Subcutaneous abdominal adipose tissue (tissue), 5 donors: Measurements from ENCODE around the gene ID4.
A peak's percentile ranks its signal among the peaks of the same experiment; 100 is the strongest.

Source experiments
- H3K27ac ChIP-seq: one replicate; pipeline ENCODE4 v1.7.0; 2013; ENCODE audit warnings: low read depth, mild to moderate bottlenecking, inconsistent platforms, low read length, moderate library complexity
- H3K27me3 ChIP-seq, 5 donors: one replicate each; pipeline ENCODE4 v1.7.0; 2013; ENCODE audit warnings: low read length in 5 of 5, inconsistent platforms in 1 of 5; ENCODE audit not compliant: control insufficient read depth in 5 of 5, insufficient read depth in 4 of 5
- H3K36me3 ChIP-seq, 5 donors: one replicate each; pipeline ENCODE4 v1.7.0; 2013; ENCODE audit warnings: low read length in 5 of 5; ENCODE audit not compliant: control insufficient read depth in 5 of 5, insufficient read depth in 5 of 5
- H3K4me1 ChIP-seq, 5 donors: one replicate each; pipeline ENCODE4 v1.7.0; 2013; ENCODE audit warnings: low read length in 5 of 5, mild to moderate bottlenecking in 3 of 5, moderate library complexity in 1 of 5; ENCODE audit not compliant: control insufficient read depth in 5 of 5, insufficient read depth in 5 of 5
- H3K4me3 ChIP-seq, 5 donors: one replicate each; pipeline ENCODE4 v1.7.0; 2013; ENCODE audit warnings: low read length in 5 of 5, low read depth in 1 of 5
- H3K9ac ChIP-seq, 5 donors: one replicate each; pipeline ENCODE4 v1.7.0; 2013; ENCODE audit warnings: low read length in 5 of 5, mild to moderate bottlenecking in 4 of 5, moderate library complexity in 3 of 5
- H3K9me3 ChIP-seq, 5 donors: one replicate each; pipeline ENCODE4 v1.7.0; 2013; ENCODE audit warnings: low read length in 5 of 5; ENCODE audit not compliant: control insufficient read depth in 5 of 5
- donor health status: healthy.
- donor health status: healthy.
- donor health status: healthy.
- donor health status: healthy.
- donor health status: healthy.

Gene ID4

GRCh38 chr6:19836799-19837510 lies at the start of gene ID4:
ID4 (plus strand) TSS chr6:19837370; CDS start chr6:19837755, 385 bp downstream.
- H3K36me3 ChIP-seq = no peaks in the 10 kb centered on the region
- H3K4me1 ChIP-seq = peaks cover 0 to 31% (median 21%) of the 10 kb centered on the region in 5 donors
- peak within 1 kb of the TSS; percentile 63 for H3K27ac ChIP-seq
- H3K9ac ChIP-seq = peak within 1 kb of the TSS in 3 of 5 donors; percentile 70 to 93 (median 79)
- H3K27me3 ChIP-seq = peaks cover 0 to 9% (median 4%) of the 10 kb centered on the region in 5 donors
- no peaks in the 10 kb centered on the region for H3K9me3 ChIP-seq
- H3K4me3 ChIP-seq = peak within 1 kb of the TSS; percentile 64 to 90 (median 81)

- H3K27me3 ChIP-seq = no peaks in the 10 kb centered on the region
- H3K4me3 ChIP-seq = no peak overlapping the region
- no peak overlapping the region for H3K27ac ChIP-seq
- no peaks in the 10 kb centered on the region for H3K36me3 ChIP-seq
- H3K9me3 ChIP-seq = no peaks in the 10 kb centered on the region
- H3K4me1 ChIP-seq = peaks cover 0 to 4% (median 0%) of the 10 kb centered on the region in 5 donors
- H3K9ac ChIP-seq = no peak overlapping the region
Observed at GRCh38 chr6:19788686-19789085, 48.5 kb upstream of the ID4 start.

- peaks cover 0 to 4% (median 0%) of the 10 kb centered on the region in 5 donors for H3K4me1 ChIP-seq
- H3K9ac ChIP-seq = no peak overlapping the region
- H3K4me3 ChIP-seq = peak overlapping the region in 2 of 5 donors; percentile 24 to 28
- no peak overlapping the region for H3K27ac ChIP-seq
- H3K9me3 ChIP-seq = no peaks in the 10 kb centered on the region
- H3K36me3 ChIP-seq = no peaks in the 10 kb centered on the region
- no peaks in the 10 kb centered on the region for H3K27me3 ChIP-seq
Observed at GRCh38 chr6:19789100-19789803, 47.9 kb upstream of the ID4 start.

GRCh38 chr6:19791267-19791666 lies 45.9 kb upstream of the ID4 start:
- Histone ChIP-seq H3K9me3 (peaks cover 0 to 4% (median 1%) of the 10 kb centered on the region in 5 donors), H3K27ac (no peak overlapping the region)

GRCh38 chr6:19795211-19795610 lies 42.0 kb upstream of the ID4 start:
- no peak overlapping the region for H3K9ac ChIP-seq
- H3K4me1 ChIP-seq = no peaks in the 10 kb centered on the region
- no peaks in the 10 kb centered on the region for H3K36me3 ChIP-seq
- peaks cover 0 to 4% (median 3%) of the 10 kb centered on the region in 5 donors for H3K9me3 ChIP-seq
- no peaks in the 10 kb centered on the region for H3K27me3 ChIP-seq
- no peak overlapping the region for H3K27ac ChIP-seq
- no peak overlapping the region for H3K4me3 ChIP-seq

More at GRCh38 chr6:19791267-19791666, 45.9 kb upstream of the ID4 start:
- Histone ChIP-seq H3K4me1 (peaks cover 0 to 4% (median 0%) of the 10 kb centered on the region in 5 donors), H3K9ac (no peak overlapping the region), H3K36me3 (no peaks in the 10 kb centered on the region), H3K27me3 (no peaks in the 10 kb centered on the region), H3K4me3 (no peak overlapping the region)

- Histone ChIP-seq H3K4me1 (no peaks in the 10 kb centered on the region), H3K9me3 (peaks cover 0 to 4% (median 3%) of the 10 kb centered on the region in 5 donors), H3K36me3 (no peaks in the 10 kb centered on the region), H3K27ac (no peak overlapping the region), H3K9ac (no peak overlapping the region), H3K27me3 (no peaks in the 10 kb centered on the region), H3K4me3 (no peak overlapping the region)
Observed at GRCh38 chr6:19796452-19796851, 40.7 kb upstream of the ID4 start.

- H3K27me3 ChIP-seq = no peaks in the 10 kb centered on the region
- H3K9me3 ChIP-seq = peaks cover 0 to 4% (median 3%) of the 10 kb centered on the region in 5 donors
- H3K27ac ChIP-seq = no peak overlapping the region
Observed at GRCh38 chr6:19798362-19798761, 38.8 kb upstream of the ID4 start.

DNA sequence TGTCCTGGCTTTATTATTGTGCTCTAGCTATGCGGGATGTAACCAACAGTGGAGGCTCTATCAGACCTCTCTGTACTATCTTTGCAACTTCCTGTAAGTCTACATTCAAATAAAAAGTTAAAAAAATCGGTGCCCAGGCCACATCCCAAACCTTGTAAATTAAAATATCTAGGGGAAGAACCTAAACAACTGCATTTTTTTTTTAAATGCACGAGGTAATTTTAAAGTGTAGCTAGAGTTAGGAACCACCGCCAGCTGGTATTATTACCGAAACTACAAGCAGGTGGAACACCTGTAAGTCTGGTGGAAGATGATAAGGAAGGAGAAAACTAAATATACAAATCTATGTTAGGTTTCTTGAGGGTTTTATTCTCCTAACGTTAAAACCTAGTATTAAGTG lies 34.5 kb upstream of the ID4 start:
- H3K4me3 ChIP-seq = no peak overlapping the region
- H3K4me1 ChIP-seq = peaks cover 4 to 22% (median 21%) of the 10 kb centered on the region in 5 donors
- H3K9me3 ChIP-seq = no peaks in the 10 kb centered on the region
- no peaks in the 10 kb centered on the region for H3K27me3 ChIP-seq
- H3K27ac ChIP-seq = no peak overlapping the region
- H3K36me3 ChIP-seq = no peaks in the 10 kb centered on the region
- no peak overlapping the region for H3K9ac ChIP-seq

More at GRCh38 chr6:19798362-19798761, 38.8 kb upstream of the ID4 start:
- Histone ChIP-seq H3K4me3 (no peak overlapping the region), H3K9ac (no peak overlapping the region), H3K36me3 (no peaks in the 10 kb centered on the region), H3K4me1 (peaks cover 0 to 2% (median under 1%) of the 10 kb centered on the region in 5 donors)

DNA sequence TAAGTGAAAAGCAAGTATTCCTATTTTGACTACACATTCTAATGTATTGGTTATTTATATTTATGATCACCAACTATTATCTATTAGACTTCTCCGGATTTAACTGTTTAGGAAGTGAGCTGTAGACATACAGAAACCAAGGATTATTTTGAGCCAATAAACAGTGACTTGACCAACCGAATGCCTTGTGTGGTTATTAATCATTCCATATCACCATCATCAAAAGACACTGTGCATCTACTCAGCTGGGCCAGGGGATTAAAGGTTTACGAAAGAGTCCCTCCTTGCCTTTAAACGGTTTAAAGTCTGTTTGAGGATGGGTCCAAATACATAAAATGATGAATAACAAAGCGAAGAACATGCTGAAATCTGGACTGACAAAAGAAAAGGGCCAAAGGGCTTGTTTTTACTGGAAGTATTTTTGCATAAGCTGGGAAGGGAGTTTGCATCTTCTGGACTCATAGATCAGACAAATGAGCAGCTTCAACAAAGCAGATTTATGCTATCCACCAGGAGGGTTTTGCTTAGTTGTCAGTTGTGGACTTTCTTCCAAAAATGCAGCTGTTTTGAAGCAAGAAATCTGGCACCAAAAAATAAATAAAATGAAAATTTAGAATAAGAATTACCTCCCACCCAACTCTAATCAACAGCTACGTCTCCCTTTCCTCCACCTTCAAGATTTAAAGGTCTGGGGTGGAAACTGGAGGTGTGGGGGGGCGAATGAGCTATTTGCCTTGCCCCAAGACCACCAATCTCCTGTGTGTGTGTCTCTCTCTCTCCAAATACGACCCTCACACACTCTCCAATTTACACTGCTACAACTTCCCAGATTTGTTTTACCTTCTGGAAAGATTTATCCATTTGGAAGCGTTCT lies 33.6 kb upstream of the ID4 start:
- H3K27ac ChIP-seq = peak overlapping the region; percentile 84
- peak overlapping the region; percentile 73 to 83 (median 74) for H3K4me3 ChIP-seq
- H3K4me1 ChIP-seq = peaks cover 4 to 22% (median 21%) of the 10 kb centered on the region in 5 donors
- H3K9me3 ChIP-seq = no peaks in the 10 kb centered on the region
- no peaks in the 10 kb centered on the region for H3K36me3 ChIP-seq
- H3K9ac ChIP-seq = peak overlapping the region in 3 of 5 donors; percentile 44 to 57 (median 51)
- no peaks in the 10 kb centered on the region for H3K27me3 ChIP-seq
